Stimulated activated CD4-positive, alpha-beta T cell treated with anti-CD3 and anti-CD28 coated beads, Interleukin-12 subunit alpha, Interleukin-12 subunit beta, amount 100 ng/mL, for 4 hours (primary cell): ENCODE measurements around the gene GRK1.
"Not testable (repeated sequence)": the region's sequence is repeated elsewhere in the genome, so short reads cannot be mapped to it uniquely, and the experiment has no call there.

ENCODE experiments used
- DNase-seq: peaks from one replicate; pipeline ENCODE4 v3.0.0-alpha.2; 2020

Gene GRK1

GRCh38 chr13:113667771-113668490, 912 bp downstream of the GRK1 start:
- DNase-seq, result no peak

- no peak for DNase-seq
Observed at GRCh38 chr13:113668491-113668971, 1.5 kb downstream of the GRK1 start.

DNA sequence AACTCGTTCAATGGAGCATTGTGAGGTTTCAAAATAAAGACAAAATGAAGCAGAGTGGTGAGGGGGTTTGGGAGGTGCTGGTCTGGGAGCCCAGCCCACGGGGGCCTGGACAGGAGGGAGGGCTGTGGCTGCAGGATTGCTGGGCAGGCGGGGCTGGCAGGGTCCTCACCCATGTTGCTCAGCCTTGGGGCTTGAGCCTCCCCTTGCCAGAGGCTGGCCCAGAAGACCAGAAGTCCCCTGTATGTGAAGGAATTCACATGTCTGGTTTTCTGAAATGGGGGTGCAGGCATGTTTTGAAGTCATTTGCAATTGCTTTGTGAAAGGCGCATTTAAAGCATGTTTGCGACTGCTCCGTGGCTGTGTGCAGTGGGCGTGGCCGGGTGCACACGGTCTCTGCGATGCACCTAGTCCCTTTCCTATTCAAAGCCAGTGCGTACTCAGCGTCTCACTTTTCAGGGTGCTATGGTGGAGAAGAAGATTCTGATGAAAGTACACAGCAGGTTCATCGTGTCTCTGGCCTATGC, 2.3 kb downstream of the GRK1 start:
- DNase-seq, result no peak

- DNase-seq, result no peak
Observed at GRCh38 chr13:113669755-113670341, 2.8 kb downstream of the GRK1 start.

- DNase-seq, result no peak
Observed at GRCh38 chr13:113670541-113670940, 3.5 kb downstream of the GRK1 start.

- no peak for DNase-seq
Observed at GRCh38 chr13:113671066-113672001, 4.3 kb downstream of the GRK1 start.

- DNase-seq, result no peak
Observed at GRCh38 chr13:113672002-113672651, 5.1 kb downstream of the GRK1 start.

DNA sequence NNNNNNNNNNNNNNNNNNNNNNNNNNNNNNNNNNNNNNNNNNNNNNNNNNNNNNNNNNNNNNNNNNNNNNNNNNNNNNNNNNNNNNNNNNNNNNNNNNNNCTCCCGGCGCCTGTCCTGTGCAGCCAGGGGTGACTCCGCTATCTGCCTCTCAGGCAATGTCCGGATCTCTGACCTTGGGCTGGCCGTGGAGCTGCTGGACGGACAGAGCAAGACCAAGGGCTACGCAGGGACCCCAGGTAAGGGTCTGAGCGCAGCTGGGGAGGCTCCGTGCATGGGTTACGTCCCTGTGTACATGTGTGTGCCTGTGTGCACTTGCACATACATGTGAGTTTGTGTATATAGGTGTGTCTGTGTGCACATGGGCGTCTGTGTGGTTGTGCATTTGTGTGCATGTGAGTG, 55.9 kb downstream of the GRK1 start:
- DNase-seq, result no peak

GRCh38 chr13:113723410-113724015, 56.5 kb downstream of the GRK1 start:
- DNase-seq, result no peak

DNA sequence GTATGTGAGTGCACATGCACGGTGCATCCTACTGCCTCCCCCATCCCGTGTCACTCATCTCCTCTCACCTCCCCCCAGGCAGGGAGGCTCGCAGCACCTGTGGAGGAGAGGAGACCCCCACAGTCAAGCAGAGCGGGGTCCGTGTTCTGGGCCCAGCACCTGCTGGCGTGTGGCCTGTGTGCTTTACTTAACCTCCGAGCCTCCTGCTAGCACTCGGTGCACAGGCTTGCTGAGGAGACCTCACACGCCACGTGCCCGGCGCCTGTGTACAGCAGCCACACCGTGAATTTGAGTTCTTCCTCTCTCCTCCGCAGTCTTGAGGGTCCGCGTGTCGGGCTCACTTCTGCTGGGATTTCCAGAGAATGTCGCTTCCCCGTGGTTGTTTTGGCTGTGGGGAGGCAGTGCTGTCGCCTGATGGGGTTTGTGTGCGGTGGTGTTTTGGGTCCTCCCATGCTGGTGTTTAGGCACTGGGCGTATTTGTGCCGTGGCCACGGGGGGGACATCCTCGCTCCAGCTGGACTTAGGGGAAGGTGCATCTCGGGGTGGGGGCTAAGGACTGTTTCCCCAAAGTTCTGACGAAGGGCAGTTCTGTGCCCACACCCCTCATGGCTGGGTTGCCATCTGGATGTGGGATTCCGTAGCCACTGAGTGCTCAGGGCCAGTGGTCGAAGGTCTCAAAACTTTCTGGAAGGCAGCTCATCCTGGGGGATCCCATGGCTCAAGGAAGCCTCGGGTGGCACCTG, 57.2 kb downstream of the GRK1 start:
- DNase-seq, result no peak

GRCh38 chr13:113724780-113725315, 57.8 kb downstream of the GRK1 start:
- DNase-seq, result peak; percentile 87

DNA sequence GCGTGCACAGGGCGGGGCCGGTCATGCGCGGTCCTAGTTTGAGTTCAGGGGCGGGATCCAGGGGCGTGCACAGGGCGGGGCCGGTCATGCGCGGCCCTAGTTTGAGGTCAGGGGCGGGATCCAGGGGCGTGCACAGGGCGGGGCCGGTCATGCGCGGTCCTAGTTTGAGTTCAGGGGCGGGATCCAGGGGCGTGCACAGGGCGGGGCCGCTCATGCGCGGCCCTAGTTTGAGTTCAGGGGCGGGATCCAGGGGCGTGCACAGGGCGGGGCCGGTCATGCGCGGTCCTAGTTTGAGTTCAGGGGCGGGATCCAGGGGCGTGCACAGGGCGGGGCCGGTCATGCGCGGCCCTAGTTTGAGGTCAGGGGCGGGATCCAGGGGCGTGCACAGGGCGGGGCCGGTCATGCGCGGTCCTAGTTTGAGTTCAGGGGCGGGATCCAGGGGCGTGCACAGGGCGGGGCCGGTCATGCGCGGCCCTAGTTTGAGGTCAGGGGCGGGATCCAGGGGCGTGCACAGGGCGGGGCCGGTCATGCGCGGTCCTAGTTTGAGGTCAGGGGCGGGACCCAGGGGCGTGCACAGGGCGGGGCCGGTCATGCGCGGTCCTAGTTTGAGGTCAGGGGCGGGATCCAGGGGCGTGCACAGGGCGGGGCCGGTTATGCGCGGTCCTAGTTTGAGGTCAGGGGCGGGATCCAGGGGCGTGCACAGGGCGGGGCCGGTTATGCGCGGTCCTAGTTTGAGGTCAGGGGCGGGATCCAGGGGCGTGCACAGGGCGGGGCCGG, 58.5 kb downstream of the GRK1 start:
- peak; percentile 51 for DNase-seq

- DNase-seq, result not testable (repeated sequence)
Observed at GRCh38 chr13:113726106-113726821, 59.2 kb downstream of the GRK1 start.

GRCh38 chr13:113726961-113727411, 60.0 kb downstream of the GRK1 start:
- DNase-seq, result no peak

- no peak for DNase-seq
Observed at GRCh38 chr13:113728571-113729054, 61.6 kb downstream of the GRK1 start.

- no peak for DNase-seq
Observed at GRCh38 chr13:113729187-113730019, 62.4 kb downstream of the GRK1 start.

DNA sequence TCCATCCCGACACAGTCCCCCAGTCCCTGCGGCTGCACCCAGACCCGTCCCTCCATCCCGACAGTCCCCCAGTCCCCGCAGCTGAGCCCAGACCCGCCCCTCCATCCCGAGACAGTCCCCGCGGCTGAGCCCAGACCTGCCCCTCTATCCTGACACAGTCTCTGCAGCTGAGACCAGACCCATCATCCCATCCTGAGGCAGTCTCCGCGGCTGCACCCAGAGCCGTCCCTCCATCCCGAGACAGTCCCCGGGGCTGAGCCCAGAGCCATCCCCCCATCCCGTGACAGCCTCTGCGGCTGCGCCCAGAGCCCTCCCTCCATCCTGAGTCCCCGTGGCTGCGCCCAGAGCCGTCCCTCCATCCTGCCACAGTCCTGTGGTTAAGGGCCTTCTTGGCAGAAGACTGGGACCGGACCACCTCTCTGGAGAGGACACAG, 63.3 kb downstream of the GRK1 start:
- DNase-seq, result no peak

DNA sequence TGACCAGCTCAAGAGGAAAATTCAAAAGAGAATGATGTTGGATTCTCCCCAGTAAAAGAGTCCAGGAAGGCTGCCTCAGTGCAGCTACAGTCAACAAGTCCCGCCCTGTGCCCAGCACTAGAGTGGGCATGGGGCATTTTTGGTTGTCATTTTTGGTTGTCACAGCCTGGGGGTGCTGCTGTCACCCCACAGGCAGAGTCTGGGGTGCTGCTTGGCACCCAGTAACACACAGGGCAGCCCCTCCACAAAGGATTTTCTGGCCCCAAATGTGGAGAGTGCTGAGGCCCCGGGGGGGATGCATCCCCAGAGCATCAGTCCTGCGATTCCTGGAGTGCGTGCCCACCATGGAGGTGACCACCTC, 63.8 kb downstream of the GRK1 start:
- DNase-seq, result no peak
